Measurements from ENCODE around the gene GGT1. TPM values are rescaled to one million over a fixed set of nuclear protein-coding genes. Genes with fewer than 3 reads are reported as not detected.

The GGT1 gene
- total and polyA plus RNA-seq, 2 donors (not counting 3 experiments of a cell fraction or from before 2014, with no cell fraction given), result 1.8 to 2.0 TPM

- intact Hi-C loops (cut with micrococcal nuclease), result no loop called here
- no peak overlapping the region for H2AFZ ChIP-seq (ENCODE audit: low read depth, low read length)
- no peaks in the 10 kb centered on the region for H4K20me1 ChIP-seq (replicated peaks; ENCODE audit: control insufficient read depth, extremely low read depth, insufficient read depth, low read length)
- BruUV-seq (replicated peaks), result no TSS peak
- CTCF ChIA-PET, result no interaction called here
- no peak overlapping the region for H3K27ac ChIP-seq (ENCODE audit: insufficient read depth, low read depth, low read length)
- TF ChIP-seq, protein P1, sequence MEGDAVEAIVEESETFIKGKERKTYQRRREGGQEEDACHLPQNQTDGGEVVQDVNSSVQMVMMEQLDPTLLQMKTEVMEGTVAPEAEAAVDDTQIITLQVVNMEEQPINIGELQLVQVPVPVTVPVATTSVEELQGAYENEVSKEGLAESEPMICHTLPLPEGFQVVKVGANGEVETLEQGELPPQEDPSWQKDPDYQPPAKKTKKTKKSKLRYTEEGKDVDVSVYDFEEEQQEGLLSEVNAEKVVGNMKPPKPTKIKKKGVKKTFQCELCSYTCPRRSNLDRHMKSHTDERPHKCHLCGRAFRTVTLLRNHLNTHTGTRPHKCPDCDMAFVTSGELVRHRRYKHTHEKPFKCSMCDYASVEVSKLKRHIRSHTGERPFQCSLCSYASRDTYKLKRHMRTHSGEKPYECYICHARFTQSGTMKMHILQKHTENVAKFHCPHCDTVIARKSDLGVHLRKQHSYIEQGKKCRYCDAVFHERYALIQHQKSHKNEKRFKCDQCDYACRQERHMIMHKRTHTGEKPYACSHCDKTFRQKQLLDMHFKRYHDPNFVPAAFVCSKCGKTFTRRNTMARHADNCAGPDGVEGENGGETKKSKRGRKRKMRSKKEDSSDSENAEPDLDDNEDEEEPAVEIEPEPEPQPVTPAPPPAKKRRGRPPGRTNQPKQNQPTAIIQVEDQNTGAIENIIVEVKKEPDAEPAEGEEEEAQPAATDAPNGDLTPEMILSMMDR (IDR thresholded peaks at IDR 0.05; ENCODE audit: extremely low read depth in 1 of 2, insufficient read depth in 1 of 2, low read depth in 1 of 2, low read length in 2 of 2), result no peak
- TF ChIP-seq POLR2A (IDR thresholded peaks at IDR 0.05; ENCODE audit: low read depth, low read length) (no peak), POLR2AphosphoS5 (IDR thresholded peaks at IDR 0.05; ENCODE audit: insufficient read depth, low read depth, low read length) (no peak), FOS (IDR thresholded peaks at IDR 0.05; ENCODE audit: borderline replicate concordance, insufficient read depth, low read length) (no peak), EZH2 (IDR thresholded peaks at IDR 0.05; ENCODE audit: borderline replicate concordance, low read depth, low read length, severe bottlenecking) (no peak), MYC (IDR thresholded peaks at IDR 0.05; ENCODE audit: low read depth, low read length) (no peak), MAX (IDR thresholded peaks at IDR 0.05; ENCODE audit: insufficient read depth, insufficient read length) (no peak), GATA2 (IDR thresholded peaks at IDR 0.05; ENCODE audit: insufficient read depth, insufficient read length, low read depth, low read length) (no peak), JUN (IDR thresholded peaks at IDR 0.05; ENCODE audit: borderline replicate concordance, insufficient read depth, insufficient read length, low read depth) (no peak)
- dilution Hi-C loops (cut with MboI; ENCODE audit: extremely low pct_ligation_motif_present, low sequenced_read_pairs), result no loop called here
- H3K36me3 ChIP-seq (ENCODE audit: control insufficient read depth in 2 of 2, extremely low read depth in 1 of 2, insufficient read depth in 2 of 2, low read length in 2 of 2), result peaks cover 0 to 2% of the 10 kb centered on the region in 2 experiments
- no peak for FAIRE-seq
- H3K4me3 ChIP-seq (replicated peaks in 1 of 3; ENCODE audit: insufficient read depth in 1 of 3, low read depth in 1 of 3, low read length in 3 of 3), result no peak overlapping the region
- no peak overlapping the region for H3K4me2 ChIP-seq (ENCODE audit: insufficient read depth, low read length)
- H3K9ac ChIP-seq (replicated peaks; ENCODE audit: extremely low read depth, insufficient read depth, low read length), result no peak overlapping the region
- no peak for DNase-seq (ENCODE audit: low read depth, low spot score)
- H3K4me1 ChIP-seq (ENCODE audit: control insufficient read depth, extremely low read depth, insufficient read depth, low read length), result no peaks in the 10 kb centered on the region
- H3K79me2 ChIP-seq (ENCODE audit: control insufficient read depth, insufficient read depth, low read length), result no peaks in the 10 kb centered on the region
- no peaks in the 10 kb centered on the region for H3K9me1 ChIP-seq (replicated peaks; ENCODE audit: control insufficient read depth, extremely low read depth, insufficient read depth, low read length)
- POLR2A ChIA-PET, result no interaction called here
- no peaks in the 10 kb centered on the region for H3K9me3 ChIP-seq (replicated peaks; ENCODE audit: control insufficient read depth, insufficient read depth, low read length)
- no peaks in the 10 kb centered on the region for H3K27me3 ChIP-seq (ENCODE audit: control insufficient read depth in 2 of 2, insufficient read depth in 2 of 2, low read length in 2 of 2)
Measured at GRCh38 chr22:24578355-24579257, 24.4 kb upstream of the GGT1 start.
